ENCODE measurements around the gene DEF6.

Gene DEF6

DNA sequence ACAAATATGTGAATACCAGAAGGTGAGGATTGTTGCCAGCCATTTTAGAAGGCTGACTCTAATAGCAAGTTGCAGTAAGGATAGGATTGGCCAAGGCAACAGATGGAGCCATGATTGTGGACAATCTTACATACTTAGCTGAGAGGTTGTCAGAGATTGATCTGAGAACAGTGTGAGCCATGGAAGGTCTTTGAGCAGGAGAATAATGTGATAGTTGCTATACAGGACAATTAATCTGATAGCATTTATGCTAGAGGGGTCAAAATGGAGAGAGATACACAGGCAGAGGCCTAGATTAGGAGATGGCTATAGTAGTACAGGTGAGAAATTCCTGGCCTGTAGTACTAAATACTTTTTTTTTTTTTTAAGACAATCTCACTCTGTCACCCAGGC lies 68.6 kb downstream of the DEF6 start:
- Histone ChIP-seq H3K4me3 (ENCODE audit: low read depth, low read length) (no peak overlapping the region), H3K4me1 (ENCODE audit: control insufficient read depth, insufficient read depth, low read length) (peaks cover 7% of the 10 kb centered on the region; the same call in 1 of the 2 replicates), H3K36me3 (ENCODE audit: control insufficient read depth, insufficient read depth, low read length) (no peaks in the 10 kb centered on the region), H3K27ac (ENCODE audit: low read depth, low read length) (no peak overlapping the region), H3K9ac (ENCODE audit: low read length) (no peak overlapping the region), H3K27me3 (ENCODE audit: control insufficient read depth, insufficient read depth, low read length) (no peaks in the 10 kb centered on the region), H3K9me3 (ENCODE audit: control insufficient read depth, insufficient read depth, low read depth, low read length) (no peaks in the 10 kb centered on the region)

DNA sequence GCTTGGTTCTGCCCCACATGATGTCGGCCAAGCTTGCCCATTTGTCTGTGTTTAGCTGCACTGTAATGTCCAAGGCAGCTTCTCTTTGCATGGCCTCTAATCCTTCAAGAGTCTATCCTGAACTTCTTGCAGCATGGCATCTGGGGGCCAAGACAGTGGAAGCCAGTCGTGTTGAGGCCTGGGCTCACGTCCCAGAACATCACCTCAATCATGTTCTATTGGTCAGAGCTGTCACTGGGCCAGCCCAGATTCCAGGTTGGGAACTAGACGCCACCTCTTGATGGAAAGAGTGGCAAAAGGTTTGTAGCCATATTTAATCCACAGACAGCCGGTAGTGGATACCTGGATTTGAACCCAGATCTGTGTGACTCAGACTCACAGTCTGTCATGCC lies 70.0 kb downstream of the DEF6 start:
- H3K9me3 ChIP-seq (ENCODE audit: control insufficient read depth, insufficient read depth, low read depth, low read length): no peaks in the 10 kb centered on the region
- H3K27ac ChIP-seq (ENCODE audit: low read depth, low read length): no peak overlapping the region
- no peaks in the 10 kb centered on the region for H3K36me3 ChIP-seq (ENCODE audit: control insufficient read depth, insufficient read depth, low read length)
- no peak overlapping the region for H3K4me3 ChIP-seq (ENCODE audit: low read depth, low read length)
- peaks cover 6% of the 10 kb centered on the region; the same call in 1 of the 2 replicates for H3K4me1 ChIP-seq (ENCODE audit: control insufficient read depth, insufficient read depth, low read length)
- no peak overlapping the region for H3K9ac ChIP-seq (ENCODE audit: low read length)
- no peaks in the 10 kb centered on the region for H3K27me3 ChIP-seq (ENCODE audit: control insufficient read depth, insufficient read depth, low read length)

DNA sequence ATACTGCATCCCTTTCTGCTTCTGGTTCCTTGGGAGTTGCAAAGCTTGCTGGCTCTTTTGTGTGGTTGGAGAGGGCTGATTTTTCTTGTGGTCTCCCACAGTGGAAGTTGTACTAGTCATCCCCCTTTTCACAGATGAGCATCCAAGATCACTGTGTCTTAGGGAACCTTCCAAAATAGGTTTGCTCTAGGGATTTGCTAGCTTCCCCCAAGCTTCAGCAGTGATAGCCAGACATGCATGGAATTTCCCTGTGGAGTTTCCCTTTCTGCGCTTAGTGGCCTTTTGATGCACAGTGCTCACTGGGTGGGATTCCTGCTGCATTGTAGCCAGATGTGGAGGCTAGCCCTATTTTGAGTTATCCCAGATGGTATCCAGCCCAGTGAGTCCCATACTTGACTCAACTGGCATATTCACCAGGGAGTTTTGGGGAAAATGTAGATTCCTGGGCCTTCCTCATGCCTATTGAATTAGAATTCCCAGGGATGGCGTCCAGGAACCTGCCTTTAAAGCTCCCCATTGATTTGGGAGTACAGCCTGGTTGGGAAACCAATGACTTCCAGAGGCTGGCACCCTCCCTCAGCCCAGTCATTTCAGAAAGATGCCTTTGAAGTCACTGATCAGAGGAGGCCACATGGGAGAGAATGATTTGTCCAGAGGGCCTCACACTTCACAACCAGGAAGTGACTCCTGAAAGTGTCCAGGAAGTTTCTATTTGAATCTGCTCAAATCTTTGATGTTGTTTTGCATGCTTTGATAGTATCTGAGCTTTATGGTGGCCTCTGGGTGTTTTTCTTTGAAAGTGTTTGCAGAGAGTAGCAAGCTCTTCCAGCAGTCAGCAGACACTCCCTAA lies 70.6 kb downstream of the DEF6 start:
- H3K9ac ChIP-seq (ENCODE audit: low read length): no peak overlapping the region
- no peaks in the 10 kb centered on the region for H3K27me3 ChIP-seq (ENCODE audit: control insufficient read depth, insufficient read depth, low read length)
- no peaks in the 10 kb centered on the region for H3K9me3 ChIP-seq (ENCODE audit: control insufficient read depth, insufficient read depth, low read depth, low read length)
- H3K4me3 ChIP-seq (ENCODE audit: low read depth, low read length): no peak overlapping the region
- no peaks in the 10 kb centered on the region for H3K36me3 ChIP-seq (ENCODE audit: control insufficient read depth, insufficient read depth, low read length)
- H3K4me1 ChIP-seq (ENCODE audit: control insufficient read depth, insufficient read depth, low read length): peaks cover under 1% of the 10 kb centered on the region; the same call in 1 of the 2 replicates
- H3K27ac ChIP-seq (ENCODE audit: low read depth, low read length): no peak overlapping the region

DNA sequence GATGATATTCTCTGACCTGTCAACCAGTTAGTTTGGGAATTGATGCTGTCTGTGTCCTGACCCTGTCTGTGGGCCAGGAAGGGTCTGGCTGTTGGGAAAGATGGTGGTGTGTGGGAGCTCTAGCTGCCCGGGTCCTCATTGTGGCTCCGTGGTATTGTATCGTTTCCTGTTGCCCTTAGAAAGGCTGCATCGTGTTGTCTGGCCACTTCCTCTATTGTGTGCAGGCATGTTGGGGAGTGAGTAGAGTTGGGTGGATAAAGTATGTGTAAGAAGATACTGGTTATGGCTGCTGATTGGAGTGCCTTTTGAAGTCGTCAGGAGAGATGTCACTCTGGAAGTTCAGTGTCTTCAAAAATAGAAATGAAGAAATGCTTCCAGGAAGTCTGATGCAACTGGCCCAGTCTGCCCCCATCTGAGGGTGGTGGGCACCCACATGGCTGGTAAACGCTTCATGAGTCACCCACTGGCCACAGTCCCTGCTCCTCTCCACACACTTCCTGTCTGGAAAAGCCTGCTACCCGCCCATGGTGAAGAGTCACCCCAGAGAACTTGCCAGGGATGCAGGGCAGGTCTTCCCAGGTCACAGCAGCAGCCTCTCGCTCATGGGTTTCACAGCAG lies 72.6 kb downstream of the DEF6 start:
- no peaks in the 10 kb centered on the region for H3K9me3 ChIP-seq (ENCODE audit: control insufficient read depth, insufficient read depth, low read depth, low read length)
- no peak overlapping the region for H3K4me3 ChIP-seq (ENCODE audit: low read depth, low read length)
- no peak overlapping the region for H3K9ac ChIP-seq (ENCODE audit: low read length)
- no peak overlapping the region for H3K27ac ChIP-seq (ENCODE audit: low read depth, low read length)
- no peaks in the 10 kb centered on the region for H3K4me1 ChIP-seq (ENCODE audit: control insufficient read depth, insufficient read depth, low read length)
- no peaks in the 10 kb centered on the region for H3K27me3 ChIP-seq (ENCODE audit: control insufficient read depth, insufficient read depth, low read length)
- no peaks in the 10 kb centered on the region for H3K36me3 ChIP-seq (ENCODE audit: control insufficient read depth, insufficient read depth, low read length)

DNA sequence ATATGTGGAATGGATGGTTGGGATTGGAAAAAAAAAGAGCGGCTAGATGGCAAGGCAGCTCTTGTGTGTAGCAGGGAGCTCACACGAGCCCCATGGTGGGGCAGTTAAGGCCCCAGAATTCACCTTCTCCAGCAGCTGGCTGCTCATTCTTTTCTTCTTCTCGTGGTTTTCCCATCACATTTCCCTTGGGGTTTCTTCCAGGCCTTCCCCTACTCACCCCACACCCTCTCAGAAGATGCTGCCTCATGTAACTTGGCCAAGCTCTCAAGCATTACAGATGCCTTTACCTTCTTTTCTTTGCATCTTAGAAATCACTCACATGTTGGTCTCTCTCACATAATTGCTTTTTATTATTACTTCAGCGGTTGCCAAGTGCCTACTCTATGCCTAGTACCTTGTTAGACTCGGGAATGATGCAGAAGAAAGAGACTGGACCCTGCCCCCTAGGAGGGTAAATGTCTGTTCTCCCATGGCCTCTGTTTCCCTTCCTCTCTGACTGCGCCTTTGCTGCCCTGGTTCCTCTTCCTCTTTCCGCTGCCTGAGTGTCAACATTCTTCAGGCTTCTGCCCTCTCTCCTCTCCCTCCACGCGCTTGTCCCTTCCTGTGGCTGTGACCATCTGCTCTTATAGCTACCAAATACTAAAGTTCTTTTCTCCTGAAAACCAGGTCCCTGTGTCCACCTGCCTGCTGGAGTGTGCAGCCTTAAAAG lies 73.3 kb downstream of the DEF6 start:
- no peak overlapping the region for H3K27ac ChIP-seq (ENCODE audit: low read depth, low read length)
- H3K9ac ChIP-seq (ENCODE audit: low read length): no peak overlapping the region
- H3K36me3 ChIP-seq (ENCODE audit: control insufficient read depth, insufficient read depth, low read length): no peaks in the 10 kb centered on the region
- H3K9me3 ChIP-seq (ENCODE audit: control insufficient read depth, insufficient read depth, low read depth, low read length): no peaks in the 10 kb centered on the region
- no peaks in the 10 kb centered on the region for H3K4me1 ChIP-seq (ENCODE audit: control insufficient read depth, insufficient read depth, low read length)
- no peak overlapping the region for H3K4me3 ChIP-seq (ENCODE audit: low read depth, low read length)
- H3K27me3 ChIP-seq (ENCODE audit: control insufficient read depth, insufficient read depth, low read length): no peaks in the 10 kb centered on the region
